GM10847 (cell line): ENCODE data around the gene SQSTM1.

Experiments
- POLR2A ChIP-seq: IDR thresholded peaks from 2 replicates; pipeline ENCODE4 v1.6.1; 2011; ENCODE audit not compliant: insufficient read length; ENCODE audit errors: extremely low read depth

The SQSTM1 gene

GRCh38 chr5:179879690-179880010 is 58.9 kb downstream of the SQSTM1 start:
- TF ChIP-seq POLR2A: no peak

- no peak for TF ChIP-seq POLR2A
Observed at GRCh38 chr5:179880066-179880650, 59.5 kb downstream of the SQSTM1 start.

GRCh38 chr5:179880848-179881590 is 60.3 kb downstream of the SQSTM1 start:
- no peak for TF ChIP-seq POLR2A

GRCh38 chr5:179882338-179882737 is 61.6 kb downstream of the SQSTM1 start:
- TF ChIP-seq POLR2A: no peak

GRCh38 chr5:179883163-179883562 is 62.5 kb downstream of the SQSTM1 start:
- TF ChIP-seq POLR2A: no peak

- no peak for TF ChIP-seq POLR2A
Observed at GRCh38 chr5:179885491-179886090, 64.9 kb downstream of the SQSTM1 start.

- TF ChIP-seq POLR2A: no peak
Observed at GRCh38 chr5:179886190-179886911, 65.6 kb downstream of the SQSTM1 start.

GRCh38 chr5:179887095-179887494 is 66.4 kb downstream of the SQSTM1 start:
- TF ChIP-seq POLR2A: no peak
